Fibroblast of the aortic adventitia (primary cell): Measurements from ENCODE around the gene FAM193B. TPM values are rescaled to one million over a fixed set of nuclear protein-coding genes. Genes with fewer than 3 reads are reported as not detected.

Source experiments
- DNase-seq: peaks from one replicate; pipeline ENCODE4 v3.0.0-alpha.2; 2010; ENCODE audit warnings: low read depth
- H3K4me3 ChIP-seq: 2 replicates; pipeline ENCODE4 v1.5.1; 2011; ENCODE audit warnings: low read depth, mild to moderate bottlenecking, control low read depth, low read length, moderate library complexity
- total RNA-seq: library from RNA; depleted of rRNA; stranded (reverse); fragments of >200 nt; gene quantifications from 2 replicates; pipeline ENCODE4 v1.2.3, GENCODE V29; 2012; ENCODE audit warnings: low replicate concordance
- TF ChIP-seq, protein P1 (sequence below): IDR thresholded peaks from 2 replicates; pipeline ENCODE4 v1.5.1; 2011; ENCODE audit warnings: mild to moderate bottlenecking, low read length, control low read depth, inconsistent platforms; ENCODE audit not compliant: insufficient read depth

Gene FAM193B
- total RNA-seq, 1 donor, result 20.2 TPM

- TF ChIP-seq, protein P1, sequence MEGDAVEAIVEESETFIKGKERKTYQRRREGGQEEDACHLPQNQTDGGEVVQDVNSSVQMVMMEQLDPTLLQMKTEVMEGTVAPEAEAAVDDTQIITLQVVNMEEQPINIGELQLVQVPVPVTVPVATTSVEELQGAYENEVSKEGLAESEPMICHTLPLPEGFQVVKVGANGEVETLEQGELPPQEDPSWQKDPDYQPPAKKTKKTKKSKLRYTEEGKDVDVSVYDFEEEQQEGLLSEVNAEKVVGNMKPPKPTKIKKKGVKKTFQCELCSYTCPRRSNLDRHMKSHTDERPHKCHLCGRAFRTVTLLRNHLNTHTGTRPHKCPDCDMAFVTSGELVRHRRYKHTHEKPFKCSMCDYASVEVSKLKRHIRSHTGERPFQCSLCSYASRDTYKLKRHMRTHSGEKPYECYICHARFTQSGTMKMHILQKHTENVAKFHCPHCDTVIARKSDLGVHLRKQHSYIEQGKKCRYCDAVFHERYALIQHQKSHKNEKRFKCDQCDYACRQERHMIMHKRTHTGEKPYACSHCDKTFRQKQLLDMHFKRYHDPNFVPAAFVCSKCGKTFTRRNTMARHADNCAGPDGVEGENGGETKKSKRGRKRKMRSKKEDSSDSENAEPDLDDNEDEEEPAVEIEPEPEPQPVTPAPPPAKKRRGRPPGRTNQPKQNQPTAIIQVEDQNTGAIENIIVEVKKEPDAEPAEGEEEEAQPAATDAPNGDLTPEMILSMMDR, result no peak
- H3K4me3 ChIP-seq, result no peak overlapping the region
- DNase-seq, result no peak
These were observed 62.2 kb downstream of the FAM193B start for GRCh38 chr5:177491983-177492746.

GRCh38 chr5:177491429-177491945 is 62.9 kb downstream of the FAM193B start:
- peak; percentile 28 for DNase-seq
- TF ChIP-seq, protein P1, result peak; percentile 56
- H3K4me3 ChIP-seq, result no peak overlapping the region

DNA sequence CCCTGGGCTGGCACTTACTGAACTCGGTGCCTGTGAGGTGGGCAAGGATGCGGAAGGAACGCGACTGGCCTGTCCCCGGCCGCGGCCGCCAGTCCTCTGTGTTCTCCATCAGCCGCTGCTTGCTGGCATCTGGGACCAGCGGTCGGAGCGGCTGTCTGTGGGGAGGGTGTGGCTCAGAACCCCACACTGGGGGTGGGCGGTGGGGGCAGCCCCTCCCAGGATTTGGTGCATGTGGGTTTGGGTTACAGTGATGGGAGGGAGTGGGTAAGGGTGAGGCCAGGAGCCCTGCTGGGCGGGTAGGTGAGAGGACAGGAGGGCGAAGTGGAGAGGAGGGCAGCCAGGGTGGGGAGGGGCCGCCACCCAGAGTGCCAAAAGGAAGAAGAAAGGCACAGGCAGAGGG is 63.4 kb downstream of the FAM193B start:
- TF ChIP-seq, protein P1, result no peak
- DNase-seq, result no peak
- no peak overlapping the region for H3K4me3 ChIP-seq

GRCh38 chr5:177490311-177490991 is 63.9 kb downstream of the FAM193B start:
- no peak overlapping the region for H3K4me3 ChIP-seq
- no peak for DNase-seq
- TF ChIP-seq, protein P1, result no peak

GRCh38 chr5:177489119-177489716 is 65.1 kb downstream of the FAM193B start:
- no peak overlapping the region for H3K4me3 ChIP-seq
- TF ChIP-seq, protein P1, result no peak
- DNase-seq, result no peak

DNA sequence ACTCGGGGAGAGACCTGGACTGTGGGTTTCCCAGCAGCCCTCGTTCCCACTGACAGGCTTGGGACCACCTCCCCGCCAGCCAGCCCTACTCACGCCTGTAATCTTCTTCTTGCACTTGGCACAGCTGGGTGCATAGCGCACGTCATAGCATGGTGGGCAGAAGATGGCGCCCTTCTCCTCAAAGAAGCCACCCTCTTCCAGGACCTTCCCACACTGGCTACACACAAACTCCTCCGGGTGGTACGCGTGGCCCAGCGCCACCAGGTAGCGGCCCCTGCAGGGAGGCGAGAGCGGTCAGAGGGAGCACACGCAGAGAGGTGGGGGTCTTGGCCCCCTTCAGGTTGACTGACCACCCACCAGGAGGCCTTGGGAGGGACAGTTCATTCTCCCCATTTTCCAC is 66.4 kb downstream of the FAM193B start:
- DNase-seq, result no peak
- no peak overlapping the region for H3K4me3 ChIP-seq
- TF ChIP-seq, protein P1, result no peak
